ENCODE results near the gene HEPACAM2. TPM values are rescaled to one million over a fixed set of nuclear protein-coding genes. Genes with fewer than 3 reads are reported as not detected.
A peak's percentile ranks its signal among the peaks of the same experiment; 100 is the strongest.

The HEPACAM2 gene
- total and polyA plus RNA-seq, 10 donors, result 0.06 to 2.4 (median 0.28) TPM; not detected in 7

- WGBS, 5 donors, result 45 to 72% (median 66%) methylated on average over 2 of the region's 2 CpGs
These were observed 54.6 kb downstream of the HEPACAM2 start for GRCh38 chr7:93171606-93172226.

GRCh38 chr7:93165447-93165846 is 60.8 kb downstream of the HEPACAM2 start:
- Histone ChIP-seq H3K27me3 (replicated peaks in 1 of 7) (no peaks in the 10 kb centered on the region), H3K36me3 (no peaks in the 10 kb centered on the region), H3K9me3 (peaks cover 0 to 45% (median 18%) of the 10 kb centered on the region in 8 donors), H3K4me1 (peaks cover 0 to 14% (median 3%) of the 10 kb centered on the region in 6 donors), H3K27ac (peak overlapping the region in 7 of 8 donors; percentile 34 to 70 (median 56)), H3K4me3 (no peak overlapping the region)
- TF ChIP-seq POLR2A (IDR thresholded peaks at IDR 0.05) (no peak), POLR2AphosphoS5 (IDR thresholded peaks at IDR 0.05) (no peak), CTCF (IDR thresholded peaks at IDR 0.05 in 8 of 11, conservative IDR thresholded peaks at IDR 0.05 in 3 of 11) (no peak)
- DNase-seq, result no peak
- intact Hi-C loops (cut with DNase I; ENCODE audit: low total_unique reads), result no loop called here
- 30 to 56% (median 48%) methylated on average over 1 of the region's 1 CpG for WGBS, 5 donors

More at GRCh38 chr7:93171606-93172226, 54.6 kb downstream of the HEPACAM2 start:
- Histone ChIP-seq H3K27ac (no peak overlapping the region), H3K4me1 (no peaks in the 10 kb centered on the region), H3K36me3 (no peaks in the 10 kb centered on the region), H3K27me3 (replicated peaks in 1 of 7) (no peaks in the 10 kb centered on the region), H3K4me3 (no peak overlapping the region), H3K9me3 (peaks cover 0 to 53% (median 25%) of the 10 kb centered on the region in 8 donors)
- no peak for DNase-seq
- TF ChIP-seq CTCF (IDR thresholded peaks at IDR 0.05 in 8 of 11, conservative IDR thresholded peaks at IDR 0.05 in 3 of 11), result no peak
- TF ChIP-seq POLR2A (IDR thresholded peaks at IDR 0.05), result no peak
- TF ChIP-seq POLR2AphosphoS5 (IDR thresholded peaks at IDR 0.05), result no peak
- intact Hi-C loops (cut with DNase I; ENCODE audit: low total_unique reads), result no loop called here

- no peaks in the 10 kb centered on the region for H3K36me3 ChIP-seq
- TF ChIP-seq CTCF (IDR thresholded peaks at IDR 0.05 in 8 of 11, conservative IDR thresholded peaks at IDR 0.05 in 3 of 11) (no peak), POLR2AphosphoS5 (IDR thresholded peaks at IDR 0.05) (no peak), POLR2A (IDR thresholded peaks at IDR 0.05) (no peak)
- H3K4me3 ChIP-seq, result no peak overlapping the region
- peak overlapping the region in 5 of 8 donors; percentile 34 to 70 (median 60) for H3K27ac ChIP-seq
- 65 to 97% (median 92%) methylated on average over 2 of the region's 2 CpGs for WGBS, 5 donors
- DNase-seq, result no peak
- peaks cover 0 to 14% (median 3%) of the 10 kb centered on the region in 6 donors for H3K4me1 ChIP-seq
- no peaks in the 10 kb centered on the region for H3K27me3 ChIP-seq (replicated peaks in 1 of 7)
- H3K9me3 ChIP-seq, result peaks cover 0 to 39% (median 16%) of the 10 kb centered on the region in 8 donors
- intact Hi-C loops (cut with DNase I; ENCODE audit: low total_unique reads), result no loop called here
These were observed 61.5 kb downstream of the HEPACAM2 start for GRCh38 chr7:93164766-93165165.

- H3K9me3 ChIP-seq, result peaks cover 0 to 16% (median 9%) of the 10 kb centered on the region in 8 donors
- peaks cover 0 to 13% (median 3%) of the 10 kb centered on the region in 6 donors for H3K4me1 ChIP-seq
- H3K27me3 ChIP-seq (replicated peaks in 1 of 7), result no peaks in the 10 kb centered on the region
- H3K36me3 ChIP-seq, result no peaks in the 10 kb centered on the region
- H3K27ac ChIP-seq, result no peak overlapping the region
- no peak overlapping the region for H3K4me3 ChIP-seq
- no peak for TF ChIP-seq POLR2AphosphoS5 (IDR thresholded peaks at IDR 0.05)
- TF ChIP-seq CTCF (IDR thresholded peaks at IDR 0.05 in 8 of 11, conservative IDR thresholded peaks at IDR 0.05 in 3 of 11), result no peak
- TF ChIP-seq POLR2A (IDR thresholded peaks at IDR 0.05), result no peak
- no peak for DNase-seq
- WGBS, 5 donors, result 76 to 86% (median 84%) methylated on average over 3 of the region's 3 CpGs
- intact Hi-C loops (cut with DNase I; ENCODE audit: low total_unique reads), result no loop called here
These were observed 65.0 kb downstream of the HEPACAM2 start for GRCh38 chr7:93161181-93161762.

Measured in spleen (tissue), 11 donors.